HG03378 (cell line): ENCODE data around the gene PDC.
A peak's percentile ranks its signal among the peaks of the same experiment; 100 is the strongest.

Experiments used
- ATAC-seq: cut with Tn5 transposase; IDR thresholded peaks from one replicate; pipeline ENCODE4 v1.9.1; 2021; ENCODE audit warnings: mild to moderate bottlenecking, moderate library complexity; ENCODE audit not compliant: unreplicated experiment

Gene PDC

GRCh38 chr1:186461014-186461413 is at the start of gene PDC:
TSS of gene PDC (minus strand) at chr1:186461114. CDS start at chr1:186449459, 11,655 bp downstream.
- ATAC-seq = no peak

- ATAC-seq = no peak
These were observed 42.3 kb upstream of the PDC start for GRCh38 chr1:186503190-186503589.

GRCh38 chr1:186502087-186502486 is 41.2 kb upstream of the PDC start:
- ATAC-seq = peak; percentile 54

DNA sequence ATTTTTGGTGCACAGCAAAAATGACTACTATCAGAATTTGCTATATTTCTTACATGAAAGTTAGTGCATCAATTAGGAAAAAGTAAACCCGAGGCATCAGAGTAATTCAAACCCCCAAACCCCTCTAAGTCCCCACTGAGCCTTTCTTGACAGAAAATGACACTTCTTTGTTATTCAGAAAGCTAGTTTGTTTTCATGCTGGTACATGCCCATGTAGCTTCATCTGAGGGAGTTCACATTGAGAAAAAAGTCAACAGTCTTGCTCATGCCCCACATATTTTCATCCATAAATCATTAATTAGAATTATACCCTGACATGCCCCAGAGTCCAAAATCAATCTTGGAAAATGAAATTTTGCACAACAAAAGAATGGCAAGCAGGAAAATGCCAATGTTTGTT is 39.9 kb upstream of the PDC start:
- ATAC-seq = no peak

- no peak for ATAC-seq
These were observed 38.7 kb upstream of the PDC start for GRCh38 chr1:186499571-186499970.

DNA sequence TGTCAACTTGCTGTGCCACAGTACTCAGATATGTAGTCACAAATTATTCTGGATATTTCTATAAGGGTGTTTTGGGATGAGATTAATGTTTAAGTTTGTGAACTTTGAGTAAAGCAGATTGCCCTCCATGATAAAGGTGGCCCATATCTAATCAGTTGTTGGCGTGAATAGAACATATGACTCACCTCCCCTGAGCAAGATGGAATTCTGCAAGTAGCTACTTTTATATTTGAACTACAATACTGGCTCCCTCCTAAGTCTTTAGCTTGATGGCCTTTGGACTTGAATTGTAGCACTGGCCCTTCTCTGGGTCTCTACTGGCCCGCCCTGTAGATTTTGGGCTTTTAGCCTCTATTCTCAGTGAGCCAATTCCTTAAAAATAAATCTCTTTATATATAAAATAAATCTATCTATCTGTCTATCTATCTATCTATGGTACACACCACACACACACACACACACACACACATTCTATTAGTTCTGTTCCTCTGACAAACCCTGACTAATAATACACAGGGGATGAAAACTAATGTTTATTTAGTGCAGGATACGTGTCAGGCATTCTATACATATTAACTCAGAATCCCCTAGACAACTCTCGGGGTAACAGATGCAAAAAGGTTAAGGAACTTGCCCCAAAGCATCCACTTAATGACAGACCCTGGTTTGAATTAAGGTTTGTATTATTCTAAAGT is 37.9 kb upstream of the PDC start:
- ATAC-seq = no peak

- no peak for ATAC-seq
These were observed 37.2 kb upstream of the PDC start for GRCh38 chr1:186498071-186498470.

- ATAC-seq = peak; percentile 42
These were observed 36.7 kb upstream of the PDC start for GRCh38 chr1:186497651-186498050.

DNA sequence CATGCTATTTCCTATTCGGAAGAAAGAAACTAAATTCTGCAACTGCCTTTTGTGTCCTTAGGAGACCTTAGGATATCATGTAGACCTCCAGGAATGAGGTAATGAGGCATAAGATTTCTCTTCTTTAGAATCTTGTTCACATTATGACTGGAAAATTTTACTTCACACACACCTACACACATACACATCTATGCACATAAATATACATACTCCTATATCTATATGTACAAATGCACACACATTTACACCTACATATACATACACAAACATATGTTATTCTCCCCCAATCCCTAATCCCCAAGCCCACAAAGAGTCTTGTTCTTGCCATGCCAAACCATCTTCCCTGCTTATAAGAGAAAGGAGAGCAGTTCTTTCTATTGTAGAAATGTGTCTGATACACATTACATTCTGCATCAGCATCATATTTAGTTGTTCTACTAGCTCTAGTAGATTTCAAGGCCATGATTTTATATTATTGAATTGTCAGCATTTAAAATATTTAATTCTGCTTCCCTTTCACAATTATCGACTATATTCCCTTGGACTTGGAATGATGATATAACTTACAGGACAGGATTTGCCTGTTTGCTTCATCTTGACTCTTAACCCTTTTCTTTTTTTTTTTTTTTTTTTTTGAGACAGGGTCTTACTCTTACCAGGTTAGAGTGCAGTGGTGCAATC is 35.4 kb upstream of the PDC start:
- no peak for ATAC-seq

DNA sequence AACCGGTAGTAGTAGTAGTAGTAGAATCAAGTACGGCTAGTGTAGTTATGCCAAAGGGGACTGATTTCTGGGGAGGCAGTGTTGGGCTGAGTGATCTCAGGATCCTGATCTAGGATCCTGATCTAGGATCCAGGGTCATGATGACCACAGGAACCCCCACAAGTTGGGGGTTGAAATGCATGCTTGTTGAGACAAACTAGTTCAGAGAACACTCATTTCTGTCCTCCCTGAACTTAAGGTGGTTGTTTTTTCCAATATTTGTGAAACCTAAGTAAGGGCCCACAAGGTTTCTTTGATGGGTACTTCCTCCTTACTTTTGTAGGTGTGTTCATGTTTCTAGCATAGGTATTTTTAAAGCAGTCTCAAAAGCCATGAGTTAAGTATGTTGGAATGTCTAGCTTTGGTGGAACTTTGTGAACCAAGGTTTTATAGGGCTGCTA is 33.9 kb upstream of the PDC start:
- peak; percentile 63 for ATAC-seq

GRCh38 chr1:186492531-186493291 is 31.8 kb upstream of the PDC start:
- ATAC-seq = no peak

GRCh38 chr1:186491336-186491735 is 30.4 kb upstream of the PDC start:
- ATAC-seq = no peak

DNA sequence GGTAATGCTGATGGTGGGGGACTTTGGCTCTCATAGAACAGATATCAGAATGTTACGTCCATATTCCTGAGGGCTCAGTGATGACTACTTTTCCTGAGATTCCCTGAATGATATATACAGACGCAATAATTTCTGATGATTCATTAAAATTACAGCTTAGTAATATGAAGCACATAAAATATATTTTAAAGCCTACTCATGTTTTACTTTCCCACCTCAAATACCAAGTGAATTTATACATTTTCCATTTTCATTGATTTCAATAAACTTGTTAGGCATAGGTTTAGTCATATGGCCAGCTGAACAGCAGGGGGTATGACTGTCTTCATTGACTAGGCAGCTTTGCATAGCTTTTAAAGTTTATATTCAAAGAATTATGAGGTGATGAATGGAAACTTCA is 26.2 kb upstream of the PDC start:
- no peak for ATAC-seq

GRCh38 chr1:186486061-186486460 is 25.1 kb upstream of the PDC start:
- ATAC-seq = no peak

DNA sequence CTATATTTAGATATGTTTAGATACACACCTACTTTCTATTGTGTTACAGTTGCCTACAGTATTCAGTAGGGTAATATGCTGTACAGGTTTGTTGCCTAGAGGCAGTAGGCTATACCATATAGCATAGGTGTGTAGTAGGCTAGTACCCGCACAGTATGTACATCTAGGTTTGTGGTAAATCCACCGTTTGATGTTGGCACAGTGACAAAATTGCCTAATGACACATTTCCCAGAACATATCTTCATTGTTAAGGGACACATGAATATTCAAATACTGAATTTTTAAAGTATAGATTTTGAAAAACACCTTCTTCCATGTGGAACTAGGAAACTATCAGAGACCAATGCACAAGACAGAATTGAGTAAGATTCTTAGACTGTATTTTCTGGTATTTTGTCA is 22.6 kb upstream of the PDC start:
- no peak for ATAC-seq

GRCh38 chr1:186482661-186483255 is 21.8 kb upstream of the PDC start:
- ATAC-seq = peak; percentile 81

- ATAC-seq = no peak
These were observed 20.5 kb upstream of the PDC start for GRCh38 chr1:186481303-186481888.

GRCh38 chr1:186479162-186479561 is 18.2 kb upstream of the PDC start:
- no peak for ATAC-seq

GRCh38 chr1:186476264-186477040 is 15.5 kb upstream of the PDC start:
- no peak for ATAC-seq

DNA sequence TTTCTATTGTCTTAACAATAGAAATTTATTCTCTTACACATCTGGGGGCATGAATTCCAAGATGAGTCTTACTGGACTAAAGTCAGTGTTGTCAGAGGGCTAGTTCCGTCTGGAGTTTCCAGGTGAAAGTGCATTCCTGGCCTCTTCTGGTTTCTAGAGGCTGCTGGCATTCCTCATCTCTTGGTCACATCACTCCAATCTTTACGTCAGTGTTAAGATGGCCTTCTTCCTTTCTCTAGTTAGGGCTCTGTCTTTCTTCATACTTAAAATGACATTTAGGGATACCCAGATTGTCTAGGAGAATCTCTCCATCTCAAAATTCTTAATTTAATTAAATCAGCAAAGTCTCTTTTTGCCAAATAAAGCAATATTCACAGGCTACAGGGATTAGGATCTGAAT is 13.3 kb upstream of the PDC start:
- no peak for ATAC-seq
